ENCODE results near the gene TMCC3.
A peak's percentile ranks its signal among the peaks of the same experiment; 100 is the strongest.
"Not testable (repeated sequence)": the region's sequence is repeated elsewhere in the genome, so short reads cannot be mapped to it uniquely, and the experiment has no call there.

The TMCC3 gene

GRCh38 chr12:94628819-94629472 is 21.4 kb downstream of the TMCC3 start:
- no peak for DNase-seq

GRCh38 chr12:94628369-94628768 is 22.0 kb downstream of the TMCC3 start:
- DNase-seq, result no peak

GRCh38 chr12:94625531-94625930 is 24.8 kb downstream of the TMCC3 start:
- DNase-seq, result no peak

GRCh38 chr12:94623161-94623920 is 27.0 kb downstream of the TMCC3 start:
- DNase-seq, result no peak

GRCh38 chr12:94622475-94622874 is 27.9 kb downstream of the TMCC3 start:
- DNase-seq, result no peak

- DNase-seq, result no peak
Measured at GRCh38 chr12:94621662-94622359, 28.5 kb downstream of the TMCC3 start.

- DNase-seq, result no peak
Measured at GRCh38 chr12:94620621-94621020, 29.7 kb downstream of the TMCC3 start.

GRCh38 chr12:94618995-94619695 is 31.2 kb downstream of the TMCC3 start:
- no peak for DNase-seq

GRCh38 chr12:94617101-94617500 is 33.3 kb downstream of the TMCC3 start:
- no peak for DNase-seq

GRCh38 chr12:94616203-94616729 is 34.1 kb downstream of the TMCC3 start:
- DNase-seq, result no peak

- DNase-seq, result no peak
Measured at GRCh38 chr12:94615260-94616181, 34.8 kb downstream of the TMCC3 start.

GRCh38 chr12:94614288-94614721 is 36.1 kb downstream of the TMCC3 start:
- DNase-seq, result no peak

GRCh38 chr12:94609917-94610443 is 40.4 kb downstream of the TMCC3 start:
- DNase-seq, result peak; percentile 83

GRCh38 chr12:94606810-94607209 is 43.5 kb downstream of the TMCC3 start:
- not testable (repeated sequence) for DNase-seq

- no peak for DNase-seq
Measured at GRCh38 chr12:94604366-94604698, 46.0 kb downstream of the TMCC3 start.

- no peak for DNase-seq
Measured at GRCh38 chr12:94603434-94604365, 46.7 kb downstream of the TMCC3 start.

GRCh38 chr12:94602024-94602423 is 48.3 kb downstream of the TMCC3 start:
- no peak for DNase-seq

- not testable (repeated sequence) for DNase-seq
Measured at GRCh38 chr12:94601307-94601706, 49.0 kb downstream of the TMCC3 start.

- no peak for DNase-seq
Measured at GRCh38 chr12:94599189-94599588, 51.2 kb downstream of the TMCC3 start.

GRCh38 chr12:94597268-94597667 is 53.1 kb downstream of the TMCC3 start:
- DNase-seq, result no peak

- DNase-seq, result peak; percentile 92
Measured at GRCh38 chr12:94596596-94596995, 53.8 kb downstream of the TMCC3 start.
